ENCODE data around the gene NKAPL.
A peak's percentile ranks its signal among the peaks of the same experiment; 100 is the strongest.

Gene NKAPL

DNA sequence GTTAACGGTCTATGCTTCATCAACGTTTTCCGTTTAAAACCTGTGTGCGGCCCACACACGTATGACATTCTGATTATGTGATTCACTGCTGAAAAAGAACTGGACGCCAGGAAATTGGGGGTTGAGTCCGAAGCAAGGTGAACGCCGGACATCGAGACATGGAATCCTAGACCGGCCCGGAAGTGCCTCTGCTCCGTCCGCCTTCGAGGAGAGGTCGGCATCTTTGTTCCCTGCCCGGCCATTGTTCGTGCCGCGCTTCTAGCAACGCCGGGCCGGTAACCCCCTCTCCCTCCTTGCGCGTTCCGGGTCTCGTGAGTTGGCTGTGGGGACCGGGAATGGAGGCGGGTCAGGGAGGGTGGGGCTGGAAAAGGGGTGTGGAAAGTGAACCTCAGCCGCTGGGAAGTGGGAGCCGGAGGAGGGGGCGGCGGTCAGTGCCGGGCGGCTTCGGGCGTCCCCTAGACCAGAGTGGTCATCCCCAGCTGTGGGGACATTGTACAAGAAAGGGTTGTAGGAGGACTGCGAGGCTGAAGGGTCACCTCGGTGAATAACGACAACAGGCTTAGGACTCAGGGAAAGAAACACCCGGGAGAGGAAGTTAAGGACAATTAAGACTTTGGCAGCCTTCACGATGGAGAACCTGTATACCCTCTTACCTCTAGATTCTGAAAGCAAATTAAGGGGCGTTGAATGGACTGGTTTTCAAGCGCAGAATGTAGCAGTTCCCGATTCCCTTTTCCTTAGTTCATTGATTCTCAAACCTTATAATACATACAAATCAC lies 33.9 kb upstream of the NKAPL start, which contains the start of gene ZSCAN9:
Gene ZSCAN9, plus strand, starts transcription at position 220 of the 779 bp plus-strand sequence. CDS start 1,810 bp downstream, outside the sequence.
- peak; percentile 80 for DNase-seq
- peaks cover 26% of the 10 kb centered on the region for H3K36me3 ChIP-seq (replicated peaks)
- peak within 1 kb of the TSS; percentile 38 for H3K27ac ChIP-seq
- H3K4me3 ChIP-seq (ENCODE audit: low read depth, low read length): peak within 1 kb of the TSS; percentile 86
- in situ Hi-C loops (cut with HindIII; ENCODE audit: low pct_ligation_motif_present, low sequenced_read_pairs): no loop called here
- no peaks in the 10 kb centered on the region for H3K27me3 ChIP-seq (replicated peaks)
- TF ChIP-seq, protein P1, sequence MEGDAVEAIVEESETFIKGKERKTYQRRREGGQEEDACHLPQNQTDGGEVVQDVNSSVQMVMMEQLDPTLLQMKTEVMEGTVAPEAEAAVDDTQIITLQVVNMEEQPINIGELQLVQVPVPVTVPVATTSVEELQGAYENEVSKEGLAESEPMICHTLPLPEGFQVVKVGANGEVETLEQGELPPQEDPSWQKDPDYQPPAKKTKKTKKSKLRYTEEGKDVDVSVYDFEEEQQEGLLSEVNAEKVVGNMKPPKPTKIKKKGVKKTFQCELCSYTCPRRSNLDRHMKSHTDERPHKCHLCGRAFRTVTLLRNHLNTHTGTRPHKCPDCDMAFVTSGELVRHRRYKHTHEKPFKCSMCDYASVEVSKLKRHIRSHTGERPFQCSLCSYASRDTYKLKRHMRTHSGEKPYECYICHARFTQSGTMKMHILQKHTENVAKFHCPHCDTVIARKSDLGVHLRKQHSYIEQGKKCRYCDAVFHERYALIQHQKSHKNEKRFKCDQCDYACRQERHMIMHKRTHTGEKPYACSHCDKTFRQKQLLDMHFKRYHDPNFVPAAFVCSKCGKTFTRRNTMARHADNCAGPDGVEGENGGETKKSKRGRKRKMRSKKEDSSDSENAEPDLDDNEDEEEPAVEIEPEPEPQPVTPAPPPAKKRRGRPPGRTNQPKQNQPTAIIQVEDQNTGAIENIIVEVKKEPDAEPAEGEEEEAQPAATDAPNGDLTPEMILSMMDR (IDR thresholded peaks at IDR 0.05; ENCODE audit: low read depth, low read length, missing control alignments): no peak

DNA sequence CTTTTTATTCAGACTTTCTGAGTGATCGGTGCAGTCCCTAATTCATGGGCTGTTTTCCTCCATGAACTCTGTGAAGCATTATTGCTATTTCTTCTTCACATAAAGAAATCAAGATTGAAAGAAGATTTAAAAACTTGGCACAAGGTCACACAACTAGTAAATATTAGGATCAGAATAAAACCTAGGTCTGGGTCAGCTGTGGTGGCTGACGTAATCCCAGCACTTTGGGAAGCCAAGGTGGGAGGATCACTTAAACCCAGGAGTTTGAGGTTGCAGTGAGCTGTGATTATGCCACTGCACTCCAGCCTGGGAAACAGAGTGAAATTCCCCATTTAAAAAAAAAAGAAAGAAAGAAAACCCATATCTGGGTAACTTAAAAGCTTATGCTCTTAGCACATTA lies 32.6 kb upstream of the NKAPL start:
- no peaks in the 10 kb centered on the region for H3K27me3 ChIP-seq (replicated peaks)
- no peak for DNase-seq
- peaks cover 34% of the 10 kb centered on the region for H3K36me3 ChIP-seq (replicated peaks)
- no peak overlapping the region for H3K27ac ChIP-seq
- in situ Hi-C loops (cut with HindIII; ENCODE audit: low pct_ligation_motif_present, low sequenced_read_pairs): no loop called here
- TF ChIP-seq, protein P1 (IDR thresholded peaks at IDR 0.05; ENCODE audit: low read depth, low read length, missing control alignments): no peak
- no peak overlapping the region for H3K4me3 ChIP-seq (ENCODE audit: low read depth, low read length)

DNA sequence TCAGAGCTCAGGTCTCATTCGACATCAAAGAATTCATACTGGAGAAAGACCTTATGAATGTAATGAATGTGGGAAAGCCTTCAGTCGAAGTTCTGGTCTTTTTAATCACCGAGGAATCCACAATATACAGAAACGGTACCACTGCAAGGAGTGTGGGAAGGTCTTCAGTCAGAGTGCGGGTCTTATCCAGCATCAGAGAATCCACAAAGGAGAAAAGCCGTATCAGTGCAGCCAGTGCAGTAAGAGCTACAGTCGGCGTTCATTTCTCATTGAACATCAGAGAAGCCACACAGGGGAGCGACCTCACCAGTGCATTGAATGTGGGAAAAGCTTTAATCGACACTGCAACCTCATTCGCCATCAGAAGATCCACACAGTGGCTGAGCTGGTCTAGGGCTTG lies 26.3 kb upstream of the NKAPL start:
- TF ChIP-seq, protein P1 (IDR thresholded peaks at IDR 0.05; ENCODE audit: low read depth, low read length, missing control alignments): no peak
- in situ Hi-C loops (cut with HindIII; ENCODE audit: low pct_ligation_motif_present, low sequenced_read_pairs): no loop called here
- Histone ChIP-seq H3K36me3 (replicated peaks) (peaks cover 47% of the 10 kb centered on the region), H3K27me3 (replicated peaks) (no peaks in the 10 kb centered on the region), H3K4me3 (ENCODE audit: low read depth, low read length) (no peak overlapping the region), H3K27ac (no peak overlapping the region)
- no peak for DNase-seq

DNA sequence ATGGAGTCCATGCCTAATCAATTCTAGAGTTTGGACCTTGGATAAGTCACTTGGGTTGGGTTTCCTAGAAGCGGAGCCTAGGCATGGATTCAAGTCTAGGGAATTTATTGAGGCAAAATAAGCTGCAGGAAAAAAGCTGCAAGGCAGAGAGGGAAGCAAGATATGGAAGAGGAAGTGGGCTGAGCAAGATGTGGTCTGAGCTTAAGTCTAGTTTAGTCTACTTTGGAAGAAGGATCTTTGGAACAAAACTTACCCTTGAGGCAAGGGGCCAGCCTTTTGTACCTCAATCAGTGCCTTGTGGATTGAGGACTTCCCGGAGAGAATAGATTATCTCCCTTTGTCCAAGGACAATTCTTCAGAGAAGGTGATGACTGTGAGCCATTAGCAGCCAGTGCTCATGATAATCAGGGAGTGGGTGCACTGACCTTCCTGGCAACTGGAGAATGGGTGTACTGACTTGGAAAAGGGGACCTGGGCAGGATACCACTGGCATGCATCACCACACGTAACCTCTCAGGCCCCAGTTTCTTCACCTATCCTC lies 23.1 kb upstream of the NKAPL start:
- TF ChIP-seq, protein P1 (IDR thresholded peaks at IDR 0.05; ENCODE audit: low read depth, low read length, missing control alignments): no peak
- Histone ChIP-seq H3K4me3 (ENCODE audit: low read depth, low read length) (no peak overlapping the region), H3K27ac (no peak overlapping the region), H3K36me3 (replicated peaks) (peaks cover 22% of the 10 kb centered on the region), H3K27me3 (replicated peaks) (no peaks in the 10 kb centered on the region)
- in situ Hi-C loops (cut with HindIII; ENCODE audit: low pct_ligation_motif_present, low sequenced_read_pairs): no loop called here
- DNase-seq: no peak

DNA sequence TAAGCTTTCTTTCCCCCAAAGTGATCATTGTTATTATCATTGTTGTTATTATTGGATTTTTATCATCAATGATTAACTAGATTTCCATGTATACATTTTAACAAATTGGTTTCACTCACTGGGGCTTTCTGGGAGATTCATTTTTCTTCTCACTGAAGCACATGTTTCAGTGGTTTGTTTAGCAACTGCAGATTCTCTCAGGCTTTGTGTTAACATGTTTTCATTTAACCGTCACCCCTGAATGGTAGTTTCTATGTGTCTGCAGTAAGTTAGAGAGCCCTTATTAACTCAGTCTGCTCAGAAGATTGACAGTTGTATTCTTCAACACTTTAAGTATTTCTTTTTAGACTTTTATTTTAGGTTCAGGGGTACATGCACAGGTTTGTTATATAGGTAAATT lies 19.5 kb upstream of the NKAPL start:
- in situ Hi-C loops (cut with HindIII; ENCODE audit: low pct_ligation_motif_present, low sequenced_read_pairs): no loop called here
- DNase-seq: no peak
- Histone ChIP-seq H3K27me3 (replicated peaks) (no peaks in the 10 kb centered on the region), H3K4me3 (ENCODE audit: low read depth, low read length) (no peak overlapping the region), H3K27ac (no peak overlapping the region), H3K36me3 (replicated peaks) (peaks cover under 1% of the 10 kb centered on the region)
- TF ChIP-seq, protein P1 (IDR thresholded peaks at IDR 0.05; ENCODE audit: low read depth, low read length, missing control alignments): no peak

All from brain microvascular endothelial cell (primary cell).